ENCODE data around the gene IKZF5. TPM values are rescaled to one million over a fixed set of nuclear protein-coding genes. Genes with fewer than 3 reads are reported as not detected.

IKZF5 gene
- total RNA-seq, 1 experiment from 2014 or later, result 7.9 TPM

GRCh38 chr10:123014772-123015171 is 6.2 kb upstream of the IKZF5 start:
- H3K27me3 Mint-ChIP-seq (ENCODE audit: low read depth), result peaks cover 67% of the 10 kb centered on the region
- no peak overlapping the region for H3K27ac Mint-ChIP-seq
- ChIA-PET POLR2A (no interaction called here), CTCF (no interaction called here)
- ATAC-seq (no peak), DNase-seq (ENCODE audit: low spot score) (no peak)
- H3K4me1 Mint-ChIP-seq, result peaks cover 58% of the 10 kb centered on the region
- H3K36me3 Mint-ChIP-seq, result peaks cover 28% of the 10 kb centered on the region
- no peak overlapping the region for H3K4me3 Mint-ChIP-seq
- no peak for TF ChIP-seq ZBTB21 (CRISPR knock-in tag; IDR thresholded peaks at IDR 0.05; ENCODE audit: borderline replicate concordance)
- TF ChIP-seq NR2C2 (CRISPR knock-in tag; IDR thresholded peaks at IDR 0.05), result no peak
- no peak for TF ChIP-seq ELF4 (CRISPR knock-in tag; IDR thresholded peaks at IDR 0.05; ENCODE audit: low read depth)
- no peak for TF ChIP-seq ZNF281 (CRISPR knock-in tag; IDR thresholded peaks at IDR 0.05)
- TF ChIP-seq GRHL2 (CRISPR knock-in tag; IDR thresholded peaks at IDR 0.05; ENCODE audit: insufficient replicate concordance, severe bottlenecking), result no peak
- peaks cover 17% of the 10 kb centered on the region for H3K9me3 Mint-ChIP-seq

- no peak overlapping the region for H3K4me3 Mint-ChIP-seq
- H3K9me3 Mint-ChIP-seq, result peaks cover 17% of the 10 kb centered on the region
- no peak for ATAC-seq
- TF ChIP-seq PREB (CRISPR knock-in tag; IDR thresholded peaks at IDR 0.05; ENCODE audit: borderline replicate concordance), result no peak
- TF ChIP-seq AFF4 (CRISPR knock-in tag; IDR thresholded peaks at IDR 0.05; ENCODE audit: borderline replicate concordance), result no peak
- no peak for TF ChIP-seq ZNF671 (CRISPR knock-in tag; IDR thresholded peaks at IDR 0.05)
- TF ChIP-seq ARID4B (CRISPR knock-in tag; IDR thresholded peaks at IDR 0.05; ENCODE audit: borderline replicate concordance), result no peak
- TF ChIP-seq ZNF138 (CRISPR knock-in tag; conservative IDR thresholded peaks at IDR 0.05), result no peak
- no peak for TF ChIP-seq E2F1 (CRISPR knock-in tag; IDR thresholded peaks at IDR 0.05)
- TF ChIP-seq STAT6 (CRISPR knock-in tag; conservative IDR thresholded peaks at IDR 0.05; ENCODE audit: low read depth), result no peak
- TF ChIP-seq ESRRA (CRISPR knock-in tag; IDR thresholded peaks at IDR 0.05; ENCODE audit: borderline replicate concordance), result no peak
- TF ChIP-seq ZNF423 (CRISPR knock-in tag; IDR thresholded peaks at IDR 0.05), result no peak
These were observed 5.1 kb upstream of the IKZF5 start for GRCh38 chr10:123013456-123014419.

More at GRCh38 chr10:123013456-123014419, 5.1 kb upstream of the IKZF5 start:
- Mint-ChIP-seq H3K27ac (no peak overlapping the region), H3K4me1 (peaks cover 52% of the 10 kb centered on the region), H3K27me3 (ENCODE audit: low read depth) (peaks cover 64% of the 10 kb centered on the region), H3K36me3 (peaks cover 28% of the 10 kb centered on the region)
- POLR2A ChIA-PET, result no interaction called here
- no peak for DNase-seq (ENCODE audit: low spot score)
- CTCF ChIA-PET, result interaction anchor here (0.6 to 1.2 kb wide), 3 partner anchors 8 to 35 kb away, joined by 3 to 4 read pairs (median 3); partner anchors contain the start of gene PSTK
